AG20443 (cell line): ENCODE measurements around the gene PRPF6.
A peak's percentile ranks its signal among the peaks of the same experiment; 100 is the strongest.
"Not testable (repeated sequence)": the region's sequence is repeated elsewhere in the genome, so short reads cannot be mapped to it uniquely, and the experiment has no call there.

Experiments used
- DNase-seq: peaks from one replicate; pipeline ENCODE4 v3.0.0; 2012; ENCODE audit warnings: low spot score, mixed read lengths

The PRPF6 gene

GRCh38 chr20:64012385-64013154 lies 31.6 kb downstream of the PRPF6 start:
- DNase-seq = not testable (repeated sequence)

- no peak for DNase-seq
Measured at GRCh38 chr20:64015635-64016034, 34.7 kb downstream of the PRPF6 start.

GRCh38 chr20:64021124-64021975 lies 40.4 kb downstream of the PRPF6 start:
- no peak for DNase-seq

- DNase-seq = no peak
Measured at GRCh38 chr20:64022671-64023360, 41.9 kb downstream of the PRPF6 start.

- DNase-seq = no peak
Measured at GRCh38 chr20:64023361-64024140, 42.6 kb downstream of the PRPF6 start.

GRCh38 chr20:64024141-64024990 lies 43.4 kb downstream of the PRPF6 start:
- DNase-seq = no peak

GRCh38 chr20:64025101-64025825 lies 44.3 kb downstream of the PRPF6 start:
- no peak for DNase-seq

GRCh38 chr20:64025826-64026412 lies 45.0 kb downstream of the PRPF6 start:
- DNase-seq = no peak

GRCh38 chr20:64027981-64028685 lies 47.2 kb downstream of the PRPF6 start:
- no peak for DNase-seq

- DNase-seq = no peak
Measured at GRCh38 chr20:64029293-64030117, 48.6 kb downstream of the PRPF6 start.

- DNase-seq = no peak
Measured at GRCh38 chr20:64030371-64031134, 49.6 kb downstream of the PRPF6 start.

- no peak for DNase-seq
Measured at GRCh38 chr20:64031822-64032314, 50.9 kb downstream of the PRPF6 start.

GRCh38 chr20:64032706-64033624 lies 52.0 kb downstream of the PRPF6 start:
- no peak for DNase-seq

GRCh38 chr20:64033981-64034493 lies 53.1 kb downstream of the PRPF6 start:
- DNase-seq = peak; percentile 56

GRCh38 chr20:64035066-64035932 lies 54.4 kb downstream of the PRPF6 start:
- no peak for DNase-seq
